NOMO-1 treated with dmso at 0.1 percent for 144 hours (cell line): ENCODE measurements around the gene CARMIL1.
A peak's percentile ranks its signal among the peaks of the same experiment; 100 is the strongest.

ENCODE experiments used
- DNase-seq: peaks from one replicate; lab custom pipeline; 2025; ENCODE audit not compliant: unreplicated experiment; lab: John Stamatoyannopoulos, UW

The CARMIL1 gene

GRCh38 chr6:25601800-25602673, 322.9 kb downstream of the CARMIL1 start:
- DNase-seq: no peak

GRCh38 chr6:25602674-25602982, 323.5 kb downstream of the CARMIL1 start:
- DNase-seq: no peak

DNA sequence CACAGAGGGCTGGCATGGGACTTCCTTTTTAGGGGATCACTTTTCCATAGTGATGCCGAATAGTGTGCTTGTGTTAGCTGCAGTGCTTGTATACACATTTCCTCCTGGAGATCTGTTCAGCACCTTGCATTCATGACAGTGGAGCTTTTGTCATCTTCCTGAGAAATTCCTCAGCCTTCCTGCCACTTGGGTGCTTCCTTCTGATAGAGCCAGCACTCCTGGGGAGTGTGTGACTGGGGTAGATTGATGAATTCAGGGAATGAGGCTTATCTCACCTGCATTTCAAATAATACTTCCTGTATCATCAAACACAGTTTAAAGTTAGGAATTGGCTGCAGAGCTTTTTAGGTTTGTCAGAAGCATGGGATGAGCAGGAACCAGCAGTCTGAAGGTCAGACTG, 324.1 kb downstream of the CARMIL1 start:
- DNase-seq: no peak

DNA sequence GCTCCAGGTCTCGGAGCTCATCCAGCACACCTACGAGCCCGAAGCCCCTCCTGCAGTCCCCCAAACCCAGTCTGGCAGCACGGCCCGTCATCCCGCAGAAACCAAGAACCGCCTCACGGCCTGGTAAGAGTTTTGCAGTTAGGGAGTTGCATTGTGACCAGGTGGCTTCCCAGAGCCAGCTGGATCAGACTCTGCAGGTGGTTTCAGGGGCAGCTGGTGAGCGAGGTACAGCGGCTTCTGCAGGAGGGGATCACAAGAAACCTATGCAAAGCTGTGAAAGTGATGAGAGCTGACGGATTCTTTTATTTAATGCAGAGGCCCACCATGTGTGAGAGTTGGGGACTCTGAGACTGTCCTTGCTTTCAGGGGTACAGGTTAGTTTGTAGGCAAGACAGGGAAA, 327.0 kb downstream of the CARMIL1 start:
- no peak for DNase-seq

GRCh38 chr6:25608558-25609174, 329.5 kb downstream of the CARMIL1 start:
- no peak for DNase-seq

DNA sequence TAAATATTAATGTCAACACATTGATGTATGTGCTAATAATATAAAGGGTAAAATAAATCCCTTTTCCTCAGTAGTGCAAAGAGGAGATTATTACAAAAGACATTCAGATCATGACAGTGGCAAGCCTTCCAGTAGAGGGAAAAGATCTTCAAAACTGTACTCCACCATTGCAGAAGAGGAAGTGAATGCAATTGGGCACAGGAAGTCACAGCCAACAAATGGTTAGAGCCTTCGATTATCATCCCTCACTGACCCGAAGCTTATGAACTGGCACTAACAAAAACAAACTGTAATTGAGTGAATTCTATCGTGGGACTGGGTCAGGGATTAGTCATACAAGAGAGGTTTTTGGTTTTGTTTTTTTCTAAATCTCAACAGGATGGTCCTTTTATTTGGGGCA, 333.5 kb downstream of the CARMIL1 start:
- DNase-seq: peak; percentile 40

DNA sequence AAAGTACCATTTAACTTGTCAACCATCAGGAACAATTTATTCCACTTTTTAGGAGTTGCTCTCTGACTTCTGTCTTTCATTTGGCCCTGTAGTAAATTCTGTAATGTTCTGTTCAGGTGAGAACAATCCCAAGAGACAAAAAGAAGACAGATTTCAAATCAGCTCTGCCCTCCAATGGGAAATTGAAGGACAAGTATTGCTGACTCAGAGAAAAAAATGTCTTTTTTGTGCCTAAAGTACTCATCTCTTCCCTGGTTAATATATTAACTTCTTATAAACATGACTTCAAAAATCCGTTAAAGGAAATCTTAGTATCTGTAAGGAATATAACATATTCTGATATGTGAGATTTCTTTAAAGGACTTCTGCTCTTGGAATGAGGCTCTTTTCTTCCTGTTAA, 334.2 kb downstream of the CARMIL1 start:
- no peak for DNase-seq

DNA sequence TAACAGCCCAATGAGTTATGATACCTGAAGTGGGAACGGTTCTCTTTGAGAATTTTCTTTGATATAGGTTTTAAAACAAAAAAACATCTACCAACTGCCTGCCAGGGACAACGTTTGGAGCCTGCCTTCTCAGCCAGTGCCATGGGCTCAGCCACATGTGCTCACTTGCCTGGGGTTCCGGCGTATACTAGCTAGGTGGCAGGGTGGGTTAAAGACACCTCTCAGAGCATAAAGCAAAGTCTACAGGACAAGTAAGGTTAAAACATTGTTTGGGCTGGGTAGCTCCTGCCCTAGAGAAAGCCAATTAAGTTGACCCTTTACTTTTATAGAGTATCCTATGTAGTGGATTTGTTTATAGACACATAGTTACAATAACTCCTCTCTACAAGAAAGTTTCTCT, 334.9 kb downstream of the CARMIL1 start:
- DNase-seq: no peak

- DNase-seq: no peak
Observed at GRCh38 chr6:25615471-25615870, 336.3 kb downstream of the CARMIL1 start.

GRCh38 chr6:25617997-25618396, 338.8 kb downstream of the CARMIL1 start:
- DNase-seq: peak; percentile 7

- DNase-seq: peak; percentile 14
Observed at GRCh38 chr6:25619217-25619616, 340.0 kb downstream of the CARMIL1 start.

- no peak for DNase-seq
Observed at GRCh38 chr6:25620391-25620790, 341.2 kb downstream of the CARMIL1 start.

DNA sequence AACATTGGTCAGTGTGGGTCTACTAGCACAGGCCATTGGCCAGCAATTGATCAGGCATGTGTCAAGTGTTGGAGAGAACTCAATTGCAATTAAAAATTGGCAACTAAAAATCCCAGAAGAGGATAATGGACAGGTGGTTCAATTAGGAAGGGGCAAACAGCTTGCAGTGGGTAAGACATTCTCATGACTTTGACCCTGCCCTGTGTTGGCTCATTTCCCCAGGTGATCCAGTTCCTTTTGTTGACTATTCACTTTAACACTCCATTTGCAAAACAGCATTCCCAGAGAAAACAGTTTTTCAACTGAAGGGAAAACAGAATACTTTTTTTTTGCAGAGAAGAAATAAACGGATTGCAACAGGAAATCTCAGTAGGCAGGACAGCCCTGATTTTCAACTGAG, 343.9 kb downstream of the CARMIL1 start:
- DNase-seq: no peak

DNA sequence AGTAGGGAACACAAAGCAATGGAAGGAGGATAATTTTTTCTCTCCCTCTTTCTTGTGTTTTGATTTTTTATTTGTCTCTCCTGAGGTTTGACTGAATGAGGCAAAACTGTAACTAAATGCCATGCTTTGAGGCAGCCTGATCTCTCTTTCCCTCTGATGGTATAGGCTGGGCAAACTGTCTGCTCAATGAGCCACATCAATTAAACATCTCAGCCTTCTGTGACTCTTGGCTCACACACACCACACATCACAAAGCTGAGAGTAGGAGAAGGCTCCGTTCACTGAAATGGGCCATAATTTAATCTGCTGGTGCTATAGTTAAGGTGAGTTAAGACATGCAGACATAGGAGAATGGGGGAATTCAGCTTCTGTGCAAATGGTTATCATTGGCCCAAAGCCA, 344.7 kb downstream of the CARMIL1 start:
- DNase-seq: no peak

- no peak for DNase-seq
Observed at GRCh38 chr6:25627001-25627400, 347.8 kb downstream of the CARMIL1 start.

GRCh38 chr6:25628471-25629197, 349.5 kb downstream of the CARMIL1 start:
- no peak for DNase-seq

DNA sequence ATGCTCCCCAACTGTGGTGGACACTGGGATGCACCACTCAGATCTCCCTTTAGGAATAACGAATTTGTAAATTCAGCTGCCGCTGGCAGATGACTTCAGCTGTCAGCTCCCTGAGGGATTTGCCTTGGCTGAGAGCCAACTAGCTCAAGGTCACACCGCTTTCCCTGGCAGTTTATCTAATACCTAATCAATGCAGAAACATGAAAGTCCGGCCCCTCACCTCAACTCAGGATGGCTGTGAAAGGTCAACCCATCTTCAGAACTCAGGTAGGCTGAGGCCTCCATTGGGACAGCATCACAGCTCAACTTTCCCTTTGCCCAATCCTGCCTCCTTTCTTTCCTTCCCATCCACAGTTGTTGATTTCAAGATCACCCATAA, 350.0 kb downstream of the CARMIL1 start:
- DNase-seq: no peak

- DNase-seq: no peak
Observed at GRCh38 chr6:25630508-25631278, 351.5 kb downstream of the CARMIL1 start.

DNA sequence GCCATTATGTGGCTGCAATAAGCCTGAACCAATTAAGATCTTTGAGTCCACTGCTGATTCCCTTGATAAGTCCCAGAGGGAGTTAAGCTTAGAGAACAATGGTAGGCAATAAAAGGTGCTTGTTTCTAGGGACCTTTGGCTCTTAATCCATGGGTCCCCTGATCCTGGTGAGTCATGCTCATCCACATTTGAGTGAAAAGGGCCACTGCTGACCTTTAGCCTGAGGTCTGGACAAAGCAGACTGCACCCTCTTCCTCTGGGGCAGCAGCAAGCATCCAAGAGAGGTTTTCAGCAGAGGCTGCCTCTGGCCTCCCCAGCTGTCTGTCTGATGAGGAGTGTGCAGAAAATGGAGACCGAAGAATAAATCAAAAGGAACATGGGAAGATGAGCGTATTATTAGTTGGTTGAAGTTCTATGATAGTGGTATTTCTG, 356.7 kb downstream of the CARMIL1 start:
- DNase-seq: no peak

DNA sequence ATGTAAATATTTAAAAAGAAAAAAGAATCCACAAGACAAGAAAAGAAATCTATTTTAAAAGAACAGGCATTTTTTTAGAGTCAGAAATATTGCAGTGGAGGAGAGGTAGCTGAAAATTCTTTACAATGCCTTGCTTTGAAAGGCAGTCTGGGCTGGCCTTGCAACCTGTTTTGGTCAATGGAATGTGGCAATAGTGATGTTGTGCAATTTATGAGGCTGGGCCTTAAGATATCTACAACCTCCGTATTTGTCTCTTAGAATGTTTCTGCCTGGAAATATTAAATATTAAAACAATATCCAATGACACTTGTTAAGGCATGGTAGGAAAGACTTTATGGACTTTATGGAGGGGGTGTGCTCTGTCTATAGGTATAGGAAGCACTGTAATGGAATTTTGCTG, 358.0 kb downstream of the CARMIL1 start:
- peak; percentile 42 for DNase-seq

DNA sequence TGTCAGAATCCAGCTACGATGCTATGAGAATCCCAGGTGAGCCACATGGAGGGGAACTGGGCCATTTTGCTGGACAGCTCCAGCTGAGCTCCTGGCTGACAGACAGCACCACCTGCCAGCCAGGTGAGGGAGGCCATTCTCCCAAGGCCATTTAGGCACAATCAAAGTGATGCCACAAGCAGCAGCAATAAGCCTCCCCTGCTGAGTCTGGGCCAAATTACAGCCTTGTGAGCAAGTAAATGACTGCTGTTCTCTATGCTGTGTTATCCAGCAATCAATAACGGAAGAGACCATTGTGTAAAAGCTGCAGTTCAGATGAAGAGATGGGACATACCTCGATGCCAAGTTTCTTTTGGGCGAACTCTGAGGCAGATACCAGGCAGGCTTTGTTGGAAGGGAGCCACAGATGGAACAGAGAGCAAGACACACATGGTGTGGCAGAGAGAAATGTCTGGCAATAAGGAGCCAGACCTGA, 358.8 kb downstream of the CARMIL1 start:
- DNase-seq: no peak
